Measurements from ENCODE around the gene ANKRD13D.

Gene ANKRD13D

GRCh38 chr11:67300756-67301312 lies 11.7 kb downstream of the ANKRD13D start:
- Histone ChIP-seq H3K27ac (ENCODE audit: low read depth, low read length) (no peak overlapping the region), H4K20me1 (ENCODE audit: control insufficient read depth, insufficient read depth, low read depth, low read length) (no peaks in the 10 kb centered on the region), H3K79me2 (ENCODE audit: control insufficient read depth, low read length) (peaks cover 9% of the 10 kb centered on the region), H3K36me3 (ENCODE audit: control insufficient read depth, low read length) (peaks cover 58% of the 10 kb centered on the region), H3K9me2 (replicated peaks; ENCODE audit: control insufficient read depth, low read length) (no peaks in the 10 kb centered on the region), H3K4me1 (ENCODE audit: control insufficient read depth, low read length) (no peaks in the 10 kb centered on the region), H3F3A (ENCODE audit: control insufficient read depth, insufficient read depth) (no peaks in the 10 kb centered on the region), H3K9me3 (ENCODE audit: control insufficient read depth, insufficient read depth, low read length) (peaks cover 7% of the 10 kb centered on the region; the same call in 1 of the 2 replicates), H3K4me2 (ENCODE audit: low read length) (no peak overlapping the region), H3K4me3 (ENCODE audit: low read length) (no peak overlapping the region), H3K27me3 (ENCODE audit: control insufficient read depth, low read length) (no peaks in the 10 kb centered on the region)
- TF ChIP-seq CTCF (IDR thresholded peaks at IDR 0.05; ENCODE audit: low read depth, low read length, poor library complexity, severe bottlenecking) (no peak), EZH2phosphoT487 (IDR thresholded peaks at IDR 0.05; ENCODE audit: borderline replicate concordance, low read length) (no peak)

GRCh38 chr11:67301313-67301921 lies 12.3 kb downstream of the ANKRD13D start:
- H3K79me2 ChIP-seq (ENCODE audit: control insufficient read depth, low read length), result peaks cover 4% of the 10 kb centered on the region
- no peak overlapping the region for H3K27ac ChIP-seq (ENCODE audit: low read depth, low read length)
- H3K4me2 ChIP-seq (ENCODE audit: low read length), result no peak overlapping the region
- H3F3A ChIP-seq (ENCODE audit: control insufficient read depth, insufficient read depth), result no peaks in the 10 kb centered on the region
- no peaks in the 10 kb centered on the region for H4K20me1 ChIP-seq (ENCODE audit: control insufficient read depth, insufficient read depth, low read depth, low read length)
- no peaks in the 10 kb centered on the region for H3K27me3 ChIP-seq (ENCODE audit: control insufficient read depth, low read length)
- no peak overlapping the region for H3K4me3 ChIP-seq (ENCODE audit: low read length)
- no peaks in the 10 kb centered on the region for H3K9me2 ChIP-seq (replicated peaks; ENCODE audit: control insufficient read depth, low read length)
- H3K9me3 ChIP-seq (ENCODE audit: control insufficient read depth, insufficient read depth, low read length), result 0 out of 2 replicates have a peak, but pooled peaks cover 2% of the 10 kb centered on the region
- no peaks in the 10 kb centered on the region for H3K4me1 ChIP-seq (ENCODE audit: control insufficient read depth, low read length)
- peaks cover 52% of the 10 kb centered on the region for H3K36me3 ChIP-seq (ENCODE audit: control insufficient read depth, low read length)
- TF ChIP-seq CTCF (IDR thresholded peaks at IDR 0.05; ENCODE audit: low read depth, low read length, poor library complexity, severe bottlenecking), result no peak
- no peak for TF ChIP-seq EZH2phosphoT487 (IDR thresholded peaks at IDR 0.05; ENCODE audit: borderline replicate concordance, low read length)

DNA sequence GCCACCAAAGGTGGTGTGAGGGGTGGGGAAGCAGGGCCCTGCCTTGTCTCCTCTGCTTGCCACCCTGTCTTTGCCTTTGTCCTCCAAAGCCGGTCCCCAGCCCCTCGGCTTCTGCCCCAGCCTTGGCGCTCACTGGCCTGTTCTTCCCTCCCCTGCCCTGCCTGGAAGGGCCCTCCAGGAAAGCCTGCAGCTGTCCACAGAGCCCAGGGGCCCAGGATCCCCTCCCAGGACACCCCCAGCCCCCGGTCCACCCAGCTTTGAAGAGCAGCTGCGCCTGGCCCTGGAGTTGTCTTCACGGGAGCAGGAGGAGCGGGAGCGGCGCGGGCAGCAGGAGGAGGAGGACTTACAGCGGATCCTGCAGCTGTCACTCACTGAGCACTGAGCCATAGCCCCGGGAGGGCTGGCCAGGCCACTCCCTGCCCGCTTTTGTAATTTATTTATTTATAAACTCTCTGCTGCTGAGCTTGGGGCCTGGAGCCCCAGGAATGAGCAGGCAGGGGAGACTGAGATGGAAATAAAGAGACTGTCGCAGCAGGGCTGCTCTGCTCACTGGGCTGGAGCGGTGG lies 12.9 kb downstream of the ANKRD13D start:
- Histone ChIP-seq H3K9me2 (replicated peaks; ENCODE audit: control insufficient read depth, low read length) (no peaks in the 10 kb centered on the region), H3K27me3 (ENCODE audit: control insufficient read depth, low read length) (no peaks in the 10 kb centered on the region), H3K36me3 (ENCODE audit: control insufficient read depth, low read length) (peaks cover 49% of the 10 kb centered on the region), H3K9me3 (ENCODE audit: control insufficient read depth, insufficient read depth, low read length) (no peaks in the 10 kb centered on the region), H3F3A (ENCODE audit: control insufficient read depth, insufficient read depth) (no peaks in the 10 kb centered on the region), H3K4me3 (ENCODE audit: low read length) (no peak overlapping the region), H4K20me1 (ENCODE audit: control insufficient read depth, insufficient read depth, low read depth, low read length) (no peaks in the 10 kb centered on the region), H3K79me2 (ENCODE audit: control insufficient read depth, low read length) (no peaks in the 10 kb centered on the region), H3K4me2 (ENCODE audit: low read length) (no peak overlapping the region), H3K4me1 (ENCODE audit: control insufficient read depth, low read length) (no peaks in the 10 kb centered on the region), H3K27ac (ENCODE audit: low read depth, low read length) (no peak overlapping the region)
- TF ChIP-seq EZH2phosphoT487 (IDR thresholded peaks at IDR 0.05; ENCODE audit: borderline replicate concordance, low read length), result no peak
- no peak for TF ChIP-seq CTCF (IDR thresholded peaks at IDR 0.05; ENCODE audit: low read depth, low read length, poor library complexity, severe bottlenecking)
